Breast epithelium (tissue), 3 donors: ENCODE results near the gene RARA.

Experiments used
- POLR2A ChIP-seq: fragments of 450-650 bp; IDR thresholded peaks from one replicate; pipeline ENCODE4 v1.6.1; 2016; ENCODE audit warnings: antibody characterized with exemption, mild to moderate bottlenecking, moderate library complexity
- TF ChIP-seq, protein P1 (sequence below), 3 donors: fragments of 450-650 bp; IDR thresholded peaks; one replicate each; pipeline ENCODE4 v1.5.1; 2016 to 2017; ENCODE audit warnings: antibody characterized with exemption in 3 of 3, mild to moderate bottlenecking in 3 of 3, moderate library complexity in 3 of 3

DNA sequence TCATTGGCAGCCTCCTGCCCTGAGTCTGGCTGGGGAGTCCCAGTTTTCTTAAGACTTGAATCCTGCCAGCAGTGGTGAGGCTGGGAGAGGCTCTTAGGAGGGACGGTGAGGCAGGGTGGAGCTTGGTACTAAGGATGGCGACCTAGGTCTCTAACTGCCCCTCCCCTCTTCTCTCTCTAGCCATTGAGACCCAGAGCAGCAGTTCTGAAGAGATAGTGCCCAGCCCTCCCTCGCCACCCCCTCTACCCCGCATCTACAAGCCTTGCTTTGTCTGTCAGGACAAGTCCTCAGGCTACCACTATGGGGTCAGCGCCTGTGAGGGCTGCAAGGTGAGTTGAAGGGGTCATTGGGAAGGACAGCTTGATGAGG, 39.1 kb downstream of the RARA start:
- TF ChIP-seq, protein P1, sequence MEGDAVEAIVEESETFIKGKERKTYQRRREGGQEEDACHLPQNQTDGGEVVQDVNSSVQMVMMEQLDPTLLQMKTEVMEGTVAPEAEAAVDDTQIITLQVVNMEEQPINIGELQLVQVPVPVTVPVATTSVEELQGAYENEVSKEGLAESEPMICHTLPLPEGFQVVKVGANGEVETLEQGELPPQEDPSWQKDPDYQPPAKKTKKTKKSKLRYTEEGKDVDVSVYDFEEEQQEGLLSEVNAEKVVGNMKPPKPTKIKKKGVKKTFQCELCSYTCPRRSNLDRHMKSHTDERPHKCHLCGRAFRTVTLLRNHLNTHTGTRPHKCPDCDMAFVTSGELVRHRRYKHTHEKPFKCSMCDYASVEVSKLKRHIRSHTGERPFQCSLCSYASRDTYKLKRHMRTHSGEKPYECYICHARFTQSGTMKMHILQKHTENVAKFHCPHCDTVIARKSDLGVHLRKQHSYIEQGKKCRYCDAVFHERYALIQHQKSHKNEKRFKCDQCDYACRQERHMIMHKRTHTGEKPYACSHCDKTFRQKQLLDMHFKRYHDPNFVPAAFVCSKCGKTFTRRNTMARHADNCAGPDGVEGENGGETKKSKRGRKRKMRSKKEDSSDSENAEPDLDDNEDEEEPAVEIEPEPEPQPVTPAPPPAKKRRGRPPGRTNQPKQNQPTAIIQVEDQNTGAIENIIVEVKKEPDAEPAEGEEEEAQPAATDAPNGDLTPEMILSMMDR (IDR thresholded peaks at IDR 0.05): no peak
- no peak for TF ChIP-seq POLR2A
